K562 (cell line): ENCODE data around the gene CENPA. TPM values are rescaled to one million over a fixed set of nuclear protein-coding genes. Genes with fewer than 3 reads are reported as not detected.
A peak's percentile ranks its signal among the peaks of the same experiment; 100 is the strongest.

Experiments
- ATAC-seq: fragments of 200-7000 bp; cut with Tn5 transposase; 3 replicates; pipeline ENCODE4 v1.9.1; 2020; ENCODE audit warnings: moderate library complexity
- BruUV-seq: library from RNA; stranded (reverse); fragments of 400-500 nt; replicated peaks from 2 replicates; lab custom pipeline; 2021; lab: Mats Ljungman, UMichigan
- CTCF ChIA-PET: fragments of 300-600 bp; formaldehyde crosslinking; extraction: SDS; loops from one replicate; lab custom pipeline; 2021; ENCODE audit warnings: low intra/inter-chr PET ratio; lab: Yijun Ruan, JAX
- POLR2A ChIA-PET: fragments of 300-600, 350-650 bp; sonication (Branson Sonifier 250); formaldehyde crosslinking; extraction: SDS; loops from one replicate; lab custom pipeline; 2021; ENCODE audit warnings: antibody characterized with exemption, inconsistent platforms; lab: Yijun Ruan, JAX
- DNase-seq, 4 experiments: peaks; one replicate each; pipeline versions ENCODE4 v3.0.0 to v3.0.0-alpha.2; 2011 to 2018; ENCODE audit warnings: low spot score in 3 of 4, mixed read lengths in 3 of 4; ENCODE audit errors: extremely low read depth in 1 of 4
- FAIRE-seq: peaks from 2 replicates; lab custom pipeline; 2011; peaks lifted over from hg19 to GRCh38; lab: Jason Lieb, UNC
- H2AFZ ChIP-seq: 2 replicates; pipeline ENCODE4 v1.6.0; 2011; ENCODE audit warnings: low read depth, low read length, control low read depth, inconsistent platforms
- H3K27ac ChIP-seq: fragments of 200-600 bp; 3 replicates; pipeline ENCODE4 v1.8.0; 2011; ENCODE audit warnings: low read depth, mild to moderate bottlenecking, control low read depth, inconsistent platforms, low read length, moderate library complexity, mixed read lengths; ENCODE audit errors: extremely low read depth
- H3K27me3 ChIP-seq, 2 experiments: fragments of 300-600 bp in 1 of 2; 2 replicates in 1 of 2; 3 replicates in 1 of 2; pipeline versions ENCODE4 v1.6.0 to v1.8.0; 2011; ENCODE audit warnings: inconsistent platforms in 2 of 2, low read length in 2 of 2, mild to moderate bottlenecking in 1 of 2, mixed read lengths in 1 of 2, moderate library complexity in 1 of 2; ENCODE audit not compliant: control insufficient read depth in 2 of 2, insufficient read depth in 2 of 2
- H3K36me3 ChIP-seq: fragments of 300-600 bp; 3 replicates; pipeline ENCODE4 v1.8.0; 2011; ENCODE audit warnings: mild to moderate bottlenecking, low read length, inconsistent platforms; ENCODE audit not compliant: control insufficient read depth, insufficient read depth
- H3K4me1 ChIP-seq, 2 experiments: fragments of 200-600 bp in 1 of 2; replicated peaks in 1 of 2; 2 replicates in 1 of 2; 3 replicates in 1 of 2; pipeline versions ENCODE4 v1.5.1 to v1.8.0; 2011; ENCODE audit warnings: inconsistent platforms in 2 of 2, low read length in 2 of 2, mild to moderate bottlenecking in 1 of 2, mixed read lengths in 1 of 2, moderate library complexity in 1 of 2; ENCODE audit not compliant: control insufficient read depth in 2 of 2, insufficient read depth in 2 of 2
- H3K4me2 ChIP-seq: 2 replicates; pipeline ENCODE4 v1.6.1; 2011; ENCODE audit warnings: low read length, control low read depth, inconsistent platforms, mixed read lengths; ENCODE audit not compliant: insufficient read depth
- H3K4me3 ChIP-seq: fragments of 200-600 bp; sonication (generic), shearing (Covaris generic); 2 replicates; pipeline ENCODE4 v1.5.1; 2016; ENCODE audit warnings: control low read depth, inconsistent platforms
- H3K79me2 ChIP-seq: fragments of 200-600 bp; 3 replicates; pipeline ENCODE4 v1.8.0; 2011; ENCODE audit warnings: low read length, inconsistent platforms; ENCODE audit not compliant: control insufficient read depth, insufficient read depth
- H3K9ac ChIP-seq, 2 experiments: 2 replicates each; pipeline versions ENCODE4 v1.6.0 to v1.6.1; 2011; ENCODE audit warnings: low read depth in 2 of 2, low read length in 2 of 2, control low read depth in 1 of 2, inconsistent platforms in 1 of 2, mild to moderate bottlenecking in 1 of 2, mixed read lengths in 1 of 2; ENCODE audit not compliant: insufficient read depth in 1 of 2
- H3K9me1 ChIP-seq: one replicate; pipeline ENCODE4 v1.6.0; 2011; ENCODE audit warnings: inconsistent platforms, mild to moderate bottlenecking, low read length, moderate library complexity; ENCODE audit not compliant: control insufficient read depth, insufficient read depth
- H3K9me3 ChIP-seq: replicated peaks from 2 replicates; pipeline ENCODE4 v1.5.1; 2011; ENCODE audit warnings: low read depth, low read length, inconsistent platforms; ENCODE audit not compliant: control insufficient read depth, insufficient read depth
- H4K20me1 ChIP-seq: replicated peaks from 2 replicates; pipeline ENCODE4 v1.6.1; 2011; ENCODE audit warnings: low read length, inconsistent platforms, mixed read lengths; ENCODE audit not compliant: control insufficient read depth, insufficient read depth
- ARID3A ChIP-seq: IDR thresholded peaks from 2 replicates; pipeline ENCODE4 v1.6.1; 2012; ENCODE audit warnings: low read depth, low read length, improper control_type of control experiment, borderline replicate concordance
- BACH1 ChIP-seq: fragments of 200-800 bp; sonication (Bioruptor generic); IDR thresholded peaks from 2 replicates; pipeline ENCODE4 v1.6.1; 2016; ENCODE audit warnings: missing genetic modification characterization, missing compliant biosample characterization
- ETV5 ChIP-seq: sonication (generic); formaldehyde crosslinking; IDR thresholded peaks from 2 replicates; pipeline ENCODE4 v1.4.0; 2020; ENCODE audit warnings: low read depth, mild to moderate bottlenecking, missing genetic modification reagents
- HEY1 ChIP-seq: fragments of 250-450 bp; sonication (Bioruptor Pico); IDR thresholded peaks from 2 replicates; pipeline ENCODE4 v1.5.0; 2020; ENCODE audit warnings: mild to moderate bottlenecking, moderate library complexity, borderline replicate concordance
- L3MBTL2 ChIP-seq: fragments of 450-650 bp; IDR thresholded peaks from 2 replicates; pipeline ENCODE4 v1.6.1; 2016; ENCODE audit warnings: mild to moderate bottlenecking, moderate library complexity
- NONO ChIP-seq, 2 experiments: fragments of 200-400 bp in 1 of 2; fragments of 450-650 bp in 1 of 2; formaldehyde crosslinking in 1 of 2; IDR thresholded peaks; 2 replicates each; pipeline ENCODE4 v1.6.1; 2017; ENCODE audit warnings: low read depth in 2 of 2, mild to moderate bottlenecking in 2 of 2, moderate library complexity in 2 of 2, low read length in 1 of 2
- SP1 ChIP-seq: sonication (generic); formaldehyde crosslinking; IDR thresholded peaks from 2 replicates; pipeline ENCODE4 v1.8.1; 2022; ENCODE audit warnings: mild to moderate bottlenecking, missing genetic modification reagents
- TAF7 ChIP-seq: fragments of 450-650 bp; IDR thresholded peaks from 2 replicates; pipeline ENCODE4 v1.6.1; 2016; ENCODE audit warnings: missing genetic modification characterization, missing compliant biosample characterization
- TSC22D4 ChIP-seq: fragments of 450-650 bp; IDR thresholded peaks from 2 replicates; pipeline ENCODE4 v1.6.1; 2016; ENCODE audit warnings: missing genetic modification characterization, missing biosample characterization, control low read depth
- ZNF175 ChIP-seq: fragments of 200-800 bp; sonication (Bioruptor generic); IDR thresholded peaks from 2 replicates; pipeline ENCODE4 v1.6.1; 2016; ENCODE audit warnings: low read depth, mild to moderate bottlenecking, missing genetic modification characterization, missing compliant biosample characterization
- WGBS: fragments of 100-300 bp; shearing (Covaris generic); methylation state at CpG from one replicate; pipeline ENCODE4 v1.1.6; 2016; ENCODE audit warnings: low coverage, mixed read lengths; ENCODE audit not compliant: insufficient coverage; ENCODE audit errors: missing lambda C conversion rate; 5-methylcytosine and 5-hydroxymethylcytosine counted together
- in situ Hi-C: fragments of 300-500 bp; cut with MboI; formaldehyde crosslinking; loops from 4 replicates; pipeline ENCODE4 v1.15.0; 2018; ENCODE audit warnings: inconsistent platforms, mixed read lengths
- intact Hi-C: fragments of 100-400 bp; cut with micrococcal nuclease; formaldehyde crosslinking; loops from 2 replicates; pipeline ENCODE4 v1.14.2; 2022
- polyA plus RNA-seq, 8 experiments: library from polyadenylated mRNA; depleted of rRNA in 4 of 8; stranded (reverse) in 5 of 8; unstranded in 3 of 8; fragments of >200 nt; fragmentation: Nextera tagmentation in 2 of 8; fragmentation: Illumina TruSeq in 1 of 8; extraction: Ambion mirVana in 2 of 8; extraction: Trizol in 1 of 8; gene quantifications; 2 replicates each; pipeline versions ENCODE4 v1.2.1 to v1.2.3, GENCODE V29; 2011 to 2014; ENCODE audit warnings: inconsistent platforms in 1 of 8, missing spikeins in 1 of 8
- total RNA-seq, 7 experiments: library from RNA; depleted of rRNA in 6 of 7; stranded (reverse); fragments of >200 nt in 6 of 7; fragmentation: Illumina TruSeq in 2 of 7; extraction: Trizol in 2 of 7; gene quantifications; 2 replicates each; pipeline versions ENCODE4 v1.2.1 to v1.2.3, GENCODE V29; 2011 to 2021; ENCODE audit warnings: low replicate concordance in 1 of 7
- TF ChIP-seq, protein P1 (sequence below), 2 experiments: fragments of 450-650 bp; formaldehyde crosslinking in 1 of 2; IDR thresholded peaks; 2 replicates each; pipeline versions ENCODE4 v1.4.0 to v1.6.1; 2014 to 2020; ENCODE audit warnings: mild to moderate bottlenecking in 2 of 2, borderline replicate concordance in 1 of 2, low read depth in 1 of 2
- TF ChIP-seq, protein P2 (sequence below): fragments of 450-650 bp; IDR thresholded peaks from 2 replicates; pipeline ENCODE4 v1.6.1; 2016; ENCODE audit warnings: low read depth, mild to moderate bottlenecking, moderate library complexity

The CENPA gene
- total and polyA plus RNA-seq, 9 of the 15 experiments (the other 6 are each of a cell fraction or from before 2014, with no cell fraction given): 11.3 to 61.7 (median 44.7) TPM

- no peak for FAIRE-seq
- intact Hi-C loops: loop anchor here (5.0 to 10.0 kb wide), 2 partner anchors 58 to 236 kb away; no protein-coding TSS in a partner anchor
- WGBS: 49% methylated on average over 6 of the region's 6 CpGs
- no TSS peak for BruUV-seq
- Histone ChIP-seq H3K36me3 (no peaks in the 10 kb centered on the region), H3K27ac (no peak overlapping the region), H3K9me3 (no peaks in the 10 kb centered on the region), H4K20me1 (no peaks in the 10 kb centered on the region), H3K4me3 (no peak overlapping the region), H3K9me1 (no peaks in the 10 kb centered on the region), H3K4me1 (peaks cover 0 to 7% of the 10 kb centered on the region in 2 experiments; a peak in 2 of 5 replicates), H3K79me2 (no peaks in the 10 kb centered on the region), H3K9ac (no peak overlapping the region), H3K4me2 (no peak overlapping the region), H3K27me3 (0 out of 5 replicates have a peak, but pooled peaks cover 0 to 5% of the 10 kb centered on the region in 2 experiments), H2AFZ (peak overlapping the region; percentile 14; the same call in 1 of the 2 replicates)
- CTCF ChIA-PET: no interaction called here
- no peak for ATAC-seq
- in situ Hi-C loops: loop anchor here (5.0 kb wide), 1 partner anchor 138 kb away; no protein-coding TSS in a partner anchor
- POLR2A ChIA-PET: interaction anchor here (0.7 to 0.9 kb wide), 2 partner anchors 8 to 226 kb away, joined by 3 to 4 read pairs; no protein-coding TSS in a partner anchor
- DNase-seq: no peak
- TF ChIP-seq, protein P1, sequence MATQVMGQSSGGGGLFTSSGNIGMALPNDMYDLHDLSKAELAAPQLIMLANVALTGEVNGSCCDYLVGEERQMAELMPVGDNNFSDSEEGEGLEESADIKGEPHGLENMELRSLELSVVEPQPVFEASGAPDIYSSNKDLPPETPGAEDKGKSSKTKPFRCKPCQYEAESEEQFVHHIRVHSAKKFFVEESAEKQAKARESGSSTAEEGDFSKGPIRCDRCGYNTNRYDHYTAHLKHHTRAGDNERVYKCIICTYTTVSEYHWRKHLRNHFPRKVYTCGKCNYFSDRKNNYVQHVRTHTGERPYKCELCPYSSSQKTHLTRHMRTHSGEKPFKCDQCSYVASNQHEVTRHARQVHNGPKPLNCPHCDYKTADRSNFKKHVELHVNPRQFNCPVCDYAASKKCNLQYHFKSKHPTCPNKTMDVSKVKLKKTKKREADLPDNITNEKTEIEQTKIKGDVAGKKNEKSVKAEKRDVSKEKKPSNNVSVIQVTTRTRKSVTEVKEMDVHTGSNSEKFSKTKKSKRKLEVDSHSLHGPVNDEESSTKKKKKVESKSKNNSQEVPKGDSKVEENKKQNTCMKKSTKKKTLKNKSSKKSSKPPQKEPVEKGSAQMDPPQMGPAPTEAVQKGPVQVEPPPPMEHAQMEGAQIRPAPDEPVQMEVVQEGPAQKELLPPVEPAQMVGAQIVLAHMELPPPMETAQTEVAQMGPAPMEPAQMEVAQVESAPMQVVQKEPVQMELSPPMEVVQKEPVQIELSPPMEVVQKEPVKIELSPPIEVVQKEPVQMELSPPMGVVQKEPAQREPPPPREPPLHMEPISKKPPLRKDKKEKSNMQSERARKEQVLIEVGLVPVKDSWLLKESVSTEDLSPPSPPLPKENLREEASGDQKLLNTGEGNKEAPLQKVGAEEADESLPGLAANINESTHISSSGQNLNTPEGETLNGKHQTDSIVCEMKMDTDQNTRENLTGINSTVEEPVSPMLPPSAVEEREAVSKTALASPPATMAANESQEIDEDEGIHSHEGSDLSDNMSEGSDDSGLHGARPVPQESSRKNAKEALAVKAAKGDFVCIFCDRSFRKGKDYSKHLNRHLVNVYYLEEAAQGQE (IDR thresholded peaks at IDR 0.05; ENCODE audit: borderline replicate concordance): no peak
- TF ChIP-seq, protein P1 (CRISPR knock-in tag; IDR thresholded peaks at IDR 0.05; ENCODE audit: low read depth): no peak
- TF ChIP-seq SP1 (no peak), ZNF175 (CRISPR knock-in tag) (no peak), ETV5 (CRISPR knock-in tag) (no peak), TSC22D4 (tag) (no peak), ARID3A (no peak), TAF7 (no peak), HEY1 (CRISPR knock-in tag) (no peak), BACH1 (tag) (no peak), L3MBTL2 (no peak), NONO (IDR thresholded peaks at IDR 0.05; ENCODE audit: low read depth in 2 of 2, low read length in 1 of 2) (no peak)
- TF ChIP-seq, protein P2, sequence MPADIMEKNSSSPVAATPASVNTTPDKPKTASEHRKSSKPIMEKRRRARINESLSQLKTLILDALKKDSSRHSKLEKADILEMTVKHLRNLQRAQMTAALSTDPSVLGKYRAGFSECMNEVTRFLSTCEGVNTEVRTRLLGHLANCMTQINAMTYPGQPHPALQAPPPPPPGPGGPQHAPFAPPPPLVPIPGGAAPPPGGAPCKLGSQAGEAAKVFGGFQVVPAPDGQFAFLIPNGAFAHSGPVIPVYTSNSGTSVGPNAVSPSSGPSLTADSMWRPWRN: no peak
Measured at GRCh38 chr2:26740346-26740745, 45.5 kb upstream of the CENPA start.
